Fibroblast of lung (primary cell): ENCODE data around the gene CHAMP1. TPM values are rescaled to one million over a fixed set of nuclear protein-coding genes. Genes with fewer than 3 reads are reported as not detected.

Experiments used
- DNase-seq, 2 donors: peaks; one replicate each; pipeline versions ENCODE4 v3.0.0 to v3.0.0-alpha.2; 2010; ENCODE audit warnings: low read depth in 2 of 2
- H2AFZ ChIP-seq: 2 replicates; pipeline ENCODE4 v1.5.1; 2012; ENCODE audit warnings: low read length, control low read depth, inconsistent platforms
- H3K27ac ChIP-seq: 2 replicates; pipeline ENCODE4 v1.5.1; 2011; ENCODE audit warnings: low read length, control low read depth; ENCODE audit not compliant: insufficient read depth
- H3K27me3 ChIP-seq: 2 replicates; pipeline ENCODE4 v1.5.1; 2011; ENCODE audit warnings: mild to moderate bottlenecking, low read length; ENCODE audit not compliant: control insufficient read depth, insufficient read depth
- H3K36me3 ChIP-seq: 2 replicates; pipeline ENCODE4 v1.5.1; 2011; ENCODE audit warnings: low read length; ENCODE audit not compliant: control insufficient read depth, insufficient read depth
- H3K4me1 ChIP-seq: 2 replicates; pipeline ENCODE4 v1.5.1; 2011; ENCODE audit warnings: low read length; ENCODE audit not compliant: control insufficient read depth, insufficient read depth; ENCODE audit errors: extremely low read depth
- H3K4me2 ChIP-seq: 2 replicates; pipeline ENCODE4 v1.5.1; 2011; ENCODE audit warnings: low read length, control low read depth; ENCODE audit not compliant: insufficient read depth; ENCODE audit errors: extremely low read depth
- H3K4me3 ChIP-seq, 4 experiments: fragments of 200-600 bp in 1 of 4; sonication (generic) in 1 of 4; replicated peaks in 1 of 4; 2 replicates each; pipeline ENCODE4 v1.5.1; 2011 to 2016; ENCODE audit warnings: low read length in 4 of 4, low read depth in 3 of 4, mild to moderate bottlenecking in 3 of 4, control low read depth in 2 of 4, inconsistent platforms in 1 of 4, mixed read lengths in 1 of 4; ENCODE audit not compliant: insufficient read depth in 1 of 4; ENCODE audit errors: control extremely low read depth in 1 of 4
- H3K79me2 ChIP-seq: 2 replicates; pipeline ENCODE4 v1.5.1; 2012; ENCODE audit warnings: mild to moderate bottlenecking, low read length, inconsistent platforms; ENCODE audit not compliant: control insufficient read depth, insufficient read depth
- H3K9ac ChIP-seq: 2 replicates; pipeline ENCODE4 v1.5.1; 2011; ENCODE audit warnings: mild to moderate bottlenecking, low read length, control low read depth; ENCODE audit not compliant: insufficient read depth
- H3K9me3 ChIP-seq: 2 replicates; pipeline ENCODE4 v1.5.1; 2012; ENCODE audit warnings: low read depth, low read length; ENCODE audit not compliant: control insufficient read depth, insufficient read depth
- H4K20me1 ChIP-seq: 2 replicates; pipeline ENCODE4 v1.5.1; 2011; ENCODE audit warnings: low read length; ENCODE audit not compliant: control insufficient read depth, insufficient read depth; ENCODE audit errors: extremely low read depth
- CTCF ChIP-seq, 2 donors: IDR thresholded peaks in 1 of 2; conservative IDR thresholded peaks in 1 of 2; 1 replicate in 1 of 2; 2 replicates in 1 of 2; pipeline ENCODE4 v1.5.1; 2011 to 2012; ENCODE audit warnings: low read length in 2 of 2, control low read depth in 1 of 2, inconsistent platforms in 1 of 2, low read depth in 1 of 2, mild to moderate bottlenecking in 1 of 2
- EZH2 ChIP-seq: IDR thresholded peaks from 2 replicates; pipeline ENCODE4 v1.5.1; 2012; ENCODE audit warnings: low read length, control low read depth, mild to moderate bottlenecking; ENCODE audit errors: missing control alignments
- polyA plus RNA-seq, 2 donors: library from polyadenylated mRNA; depleted of rRNA in 1 of 2; stranded (reverse) in 1 of 2; unstranded in 1 of 2; fragments of >200 nt; gene quantifications; 2 replicates each; pipeline ENCODE4 v1.2.1, GENCODE V29; 2011 to 2012; ENCODE audit warnings: missing spikeins in 1 of 2
- total RNA-seq: library from RNA; depleted of rRNA; stranded (reverse); fragments of >200 nt; gene quantifications from 2 replicates; pipeline ENCODE4 v1.2.1, GENCODE V29; 2014

CHAMP1 gene
- total and polyA plus RNA-seq, 2 donors (not counting 1 experiment from before 2014, with no cell fraction given) = 14.5 to 35.2 TPM

GRCh38 chr13:114296902-114297301, 17.4 kb upstream of the CHAMP1 start:
- H3K27me3 ChIP-seq = no peaks in the 10 kb centered on the region
- no peaks in the 10 kb centered on the region for H3K4me1 ChIP-seq
- no peak for DNase-seq
- peaks cover 5% of the 10 kb centered on the region for H3K79me2 ChIP-seq
- no peak overlapping the region for H3K4me2 ChIP-seq
- H3K9ac ChIP-seq = no peak overlapping the region
- no peak overlapping the region for H3K27ac ChIP-seq
- TF ChIP-seq EZH2 (no peak), CTCF (conservative IDR thresholded peaks at IDR 0.05 in 1 of 2, IDR thresholded peaks at IDR 0.05 in 1 of 2; ENCODE audit: low read depth in 1 of 2, low read length in 2 of 2) (no peak)
- H2AFZ ChIP-seq = no peak overlapping the region
- H3K4me3 ChIP-seq = no peak overlapping the region
- no peaks in the 10 kb centered on the region for H4K20me1 ChIP-seq
- H3K36me3 ChIP-seq = peaks cover 14% of the 10 kb centered on the region
- H3K9me3 ChIP-seq = no peaks in the 10 kb centered on the region

GRCh38 chr13:114298866-114299265, 15.4 kb upstream of the CHAMP1 start:
- Histone ChIP-seq H2AFZ (no peak overlapping the region), H3K9ac (no peak overlapping the region), H4K20me1 (no peaks in the 10 kb centered on the region), H3K27ac (no peak overlapping the region), H3K27me3 (no peaks in the 10 kb centered on the region), H3K4me2 (no peak overlapping the region), H3K4me1 (no peaks in the 10 kb centered on the region), H3K36me3 (peaks cover 11% of the 10 kb centered on the region), H3K9me3 (no peaks in the 10 kb centered on the region), H3K79me2 (peaks cover 2% of the 10 kb centered on the region), H3K4me3 (no peak overlapping the region)
- peak in 1 of 2 donors; percentile 55 for DNase-seq
- no peak for TF ChIP-seq EZH2
- TF ChIP-seq CTCF (conservative IDR thresholded peaks at IDR 0.05 in 1 of 2, IDR thresholded peaks at IDR 0.05 in 1 of 2; ENCODE audit: low read depth in 1 of 2, low read length in 2 of 2) = no peak

GRCh38 chr13:114299604-114300305, 14.5 kb upstream of the CHAMP1 start:
- Histone ChIP-seq H3K79me2 (peaks cover 2% of the 10 kb centered on the region), H2AFZ (no peak overlapping the region), H3K9ac (no peak overlapping the region), H3K36me3 (peaks cover 12% of the 10 kb centered on the region), H3K4me2 (no peak overlapping the region), H3K9me3 (no peaks in the 10 kb centered on the region), H4K20me1 (no peaks in the 10 kb centered on the region), H3K27me3 (no peaks in the 10 kb centered on the region), H3K27ac (no peak overlapping the region), H3K4me1 (no peaks in the 10 kb centered on the region), H3K4me3 (no peak overlapping the region)
- TF ChIP-seq EZH2 (no peak), CTCF (conservative IDR thresholded peaks at IDR 0.05 in 1 of 2, IDR thresholded peaks at IDR 0.05 in 1 of 2; ENCODE audit: low read depth in 1 of 2, low read length in 2 of 2) (no peak)
- DNase-seq = no peak
